ENCODE results near the gene PCBP3. TPM values are rescaled to one million over a fixed set of nuclear protein-coding genes. Genes with fewer than 3 reads are reported as not detected.

PCBP3 gene
- polyA plus RNA-seq (2013) = 3.4 TPM

GRCh38 chr21:45643021-45643980 lies at the start of gene PCBP3:
PCBP3 (plus strand) TSS chr21:45643725; CDS start chr21:45850086, 206,361 bp downstream.
- Histone ChIP-seq H3K4me3 (ENCODE audit: control insufficient read depth in 1 of 7, extremely low read depth in 1 of 7, insufficient read depth in 4 of 7, low read depth in 2 of 7, low read length in 6 of 7) (peak within 1 kb of the TSS; percentile 33 to 69 (median 58)), H3K27ac (ENCODE audit: insufficient read depth in 1 of 2, low read depth in 1 of 2, low read length in 2 of 2, poor library complexity in 1 of 2, severe bottlenecking in 2 of 2) (no peak within 1 kb of the TSS), H3K36me3 (ENCODE audit: control insufficient read depth in 4 of 4, insufficient read depth in 4 of 4, low read length in 3 of 4) (no peaks in the 10 kb centered on the region), H3K27me3 (replicated peaks in 2 of 5; ENCODE audit: control insufficient read depth in 4 of 5, insufficient read depth in 5 of 5, low read length in 4 of 5) (peaks cover 0 to 22% (median 8%) of the 10 kb centered on the region in 5 experiments), H3K9me3 (ENCODE audit: control extremely low read depth in 1 of 5, control insufficient read depth in 4 of 5, insufficient read depth in 2 of 5, low read depth in 1 of 5, low read length in 4 of 5) (no peaks in the 10 kb centered on the region), H3K4me1 (ENCODE audit: control extremely low read depth in 1 of 4, control insufficient read depth in 4 of 4, insufficient read depth in 4 of 4, low read length in 3 of 4) (peaks cover 7 to 24% (median 20%) of the 10 kb centered on the region in 4 experiments)
- WGBS (ENCODE audit: insufficient coverage) = under 1% methylated on average over 77 of the region's 120 CpGs
- peak; percentile 92 to 96 (median 96) for DNase-seq
- CTCF ChIA-PET = no interaction called here
- POLR2A ChIA-PET = no interaction called here

- Histone ChIP-seq H3K9me3 (ENCODE audit: control extremely low read depth in 1 of 5, control insufficient read depth in 4 of 5, insufficient read depth in 2 of 5, low read depth in 1 of 5, low read length in 4 of 5) (no peaks in the 10 kb centered on the region), H3K4me3 (ENCODE audit: control insufficient read depth in 1 of 7, extremely low read depth in 1 of 7, insufficient read depth in 4 of 7, low read depth in 2 of 7, low read length in 6 of 7) (no peak overlapping the region), H3K36me3 (ENCODE audit: control insufficient read depth in 4 of 4, insufficient read depth in 4 of 4, low read length in 3 of 4) (no peaks in the 10 kb centered on the region), H3K4me1 (ENCODE audit: control extremely low read depth in 1 of 4, control insufficient read depth in 4 of 4, insufficient read depth in 4 of 4, low read length in 3 of 4) (peaks cover 0 to 20% (median 14%) of the 10 kb centered on the region in 4 experiments), H3K27ac (ENCODE audit: insufficient read depth in 1 of 2, low read depth in 1 of 2, low read length in 2 of 2, poor library complexity in 1 of 2, severe bottlenecking in 2 of 2) (no peak overlapping the region), H3K27me3 (replicated peaks in 2 of 5; ENCODE audit: control insufficient read depth in 4 of 5, insufficient read depth in 5 of 5, low read length in 4 of 5) (peaks cover 0 to 24% (median 3%) of the 10 kb centered on the region in 5 experiments)
- 68% methylated on average over 13 of the region's 17 CpGs for WGBS (ENCODE audit: insufficient coverage)
- POLR2A ChIA-PET = no interaction called here
- CTCF ChIA-PET = interaction anchor here (0.5 to 1.8 kb wide), 8 partner anchors 10 to 722 kb away, joined by 3 to 8 read pairs (median 4); no protein-coding TSS in a partner anchor
- no peak for DNase-seq
Observed at GRCh38 chr21:45594721-45595489, 48.6 kb upstream of the PCBP3 start.

GRCh38 chr21:45595574-45596295 lies 47.8 kb upstream of the PCBP3 start:
- no peak for DNase-seq
- Histone ChIP-seq H3K36me3 (ENCODE audit: control insufficient read depth in 4 of 4, insufficient read depth in 4 of 4, low read length in 3 of 4) (no peaks in the 10 kb centered on the region), H3K4me1 (ENCODE audit: control extremely low read depth in 1 of 4, control insufficient read depth in 4 of 4, insufficient read depth in 4 of 4, low read length in 3 of 4) (peaks cover 0 to 16% (median 10%) of the 10 kb centered on the region in 4 experiments), H3K4me3 (ENCODE audit: control insufficient read depth in 1 of 7, extremely low read depth in 1 of 7, insufficient read depth in 4 of 7, low read depth in 2 of 7, low read length in 6 of 7) (no peak overlapping the region), H3K27ac (ENCODE audit: insufficient read depth in 1 of 2, low read depth in 1 of 2, low read length in 2 of 2, poor library complexity in 1 of 2, severe bottlenecking in 2 of 2) (no peak overlapping the region), H3K27me3 (replicated peaks in 2 of 5; ENCODE audit: control insufficient read depth in 4 of 5, insufficient read depth in 5 of 5, low read length in 4 of 5) (peaks cover 0 to 21% (median 3%) of the 10 kb centered on the region in 5 experiments), H3K9me3 (ENCODE audit: control extremely low read depth in 1 of 5, control insufficient read depth in 4 of 5, insufficient read depth in 2 of 5, low read depth in 1 of 5, low read length in 4 of 5) (peaks cover 0 to 3% (median 0%) of the 10 kb centered on the region in 5 experiments)
- POLR2A ChIA-PET = no interaction called here
- 91% methylated on average over 13 of the region's 16 CpGs for WGBS (ENCODE audit: insufficient coverage)
- CTCF ChIA-PET = interaction anchor here (0.7 to 1.8 kb wide), 7 partner anchors 11 to 120 kb away, joined by 3 to 8 read pairs (median 4); no protein-coding TSS in a partner anchor

GRCh38 chr21:45596704-45597318 lies 46.7 kb upstream of the PCBP3 start:
- CTCF ChIA-PET = interaction anchor here (1.0 to 1.8 kb wide), 8 partner anchors 12 to 223 kb away, joined by 3 to 8 read pairs (median 4); no protein-coding TSS in a partner anchor
- H3K27ac ChIP-seq (ENCODE audit: insufficient read depth in 1 of 2, low read depth in 1 of 2, low read length in 2 of 2, poor library complexity in 1 of 2, severe bottlenecking in 2 of 2) = no peak overlapping the region
- no peak overlapping the region for H3K4me3 ChIP-seq (ENCODE audit: control insufficient read depth in 1 of 7, extremely low read depth in 1 of 7, insufficient read depth in 4 of 7, low read depth in 2 of 7, low read length in 6 of 7)
- peaks cover 0 to 15% (median 1%) of the 10 kb centered on the region in 5 experiments for H3K27me3 ChIP-seq (replicated peaks in 2 of 5; ENCODE audit: control insufficient read depth in 4 of 5, insufficient read depth in 5 of 5, low read length in 4 of 5)
- 47% methylated on average over 12 of the region's 16 CpGs for WGBS (ENCODE audit: insufficient coverage)
- H3K4me1 ChIP-seq (ENCODE audit: control extremely low read depth in 1 of 4, control insufficient read depth in 4 of 4, insufficient read depth in 4 of 4, low read length in 3 of 4) = peaks cover 0 to 7% (median 5%) of the 10 kb centered on the region in 4 experiments
- no peaks in the 10 kb centered on the region for H3K36me3 ChIP-seq (ENCODE audit: control insufficient read depth in 4 of 4, insufficient read depth in 4 of 4, low read length in 3 of 4)
- H3K9me3 ChIP-seq (ENCODE audit: control extremely low read depth in 1 of 5, control insufficient read depth in 4 of 5, insufficient read depth in 2 of 5, low read depth in 1 of 5, low read length in 4 of 5) = peaks cover 0 to 3% (median 0%) of the 10 kb centered on the region in 5 experiments
- DNase-seq = peak; percentile 63 to 81 (median 73)
- POLR2A ChIA-PET = no interaction called here

GRCh38 chr21:45598109-45598508 lies 45.4 kb upstream of the PCBP3 start:
- Histone ChIP-seq H3K36me3 (ENCODE audit: control insufficient read depth in 4 of 4, insufficient read depth in 4 of 4, low read length in 3 of 4) (no peaks in the 10 kb centered on the region), H3K4me3 (ENCODE audit: control insufficient read depth in 1 of 7, extremely low read depth in 1 of 7, insufficient read depth in 4 of 7, low read depth in 2 of 7, low read length in 6 of 7) (no peak overlapping the region), H3K27ac (ENCODE audit: insufficient read depth in 1 of 2, low read depth in 1 of 2, low read length in 2 of 2, poor library complexity in 1 of 2, severe bottlenecking in 2 of 2) (no peak overlapping the region), H3K9me3 (ENCODE audit: control extremely low read depth in 1 of 5, control insufficient read depth in 4 of 5, insufficient read depth in 2 of 5, low read depth in 1 of 5, low read length in 4 of 5) (peaks cover 0 to 6% (median 0%) of the 10 kb centered on the region in 5 experiments), H3K27me3 (replicated peaks in 2 of 5; ENCODE audit: control insufficient read depth in 4 of 5, insufficient read depth in 5 of 5, low read length in 4 of 5) (peaks cover 0 to 11% (median 0%) of the 10 kb centered on the region in 5 experiments), H3K4me1 (ENCODE audit: control extremely low read depth in 1 of 4, control insufficient read depth in 4 of 4, insufficient read depth in 4 of 4, low read length in 3 of 4) (peaks cover 0 to 3% (median 0%) of the 10 kb centered on the region in 4 experiments)
- CTCF ChIA-PET = interaction anchor here (1.0 to 1.2 kb wide), 2 partner anchors 19 to 65 kb away, joined by 3 read pairs; no protein-coding TSS in a partner anchor
- POLR2A ChIA-PET = no interaction called here
- 89% methylated on average over 7 of the region's 7 CpGs for WGBS (ENCODE audit: insufficient coverage)
- DNase-seq = no peak

GRCh38 chr21:45598666-45599065 lies 44.9 kb upstream of the PCBP3 start:
- H3K27ac ChIP-seq (ENCODE audit: insufficient read depth in 1 of 2, low read depth in 1 of 2, low read length in 2 of 2, poor library complexity in 1 of 2, severe bottlenecking in 2 of 2) = no peak overlapping the region
- ChIA-PET CTCF (interaction anchor here (1.0 kb wide), 1 partner anchor 66 kb away, joined by 3 read pairs; no protein-coding TSS in a partner anchor), POLR2A (no interaction called here)
- no peaks in the 10 kb centered on the region for H3K36me3 ChIP-seq (ENCODE audit: control insufficient read depth in 4 of 4, insufficient read depth in 4 of 4, low read length in 3 of 4)
- WGBS (ENCODE audit: insufficient coverage) = 100% methylated on average over 4 of the region's 10 CpGs
- peaks cover 0 to 11% (median 0%) of the 10 kb centered on the region in 5 experiments for H3K9me3 ChIP-seq (ENCODE audit: control extremely low read depth in 1 of 5, control insufficient read depth in 4 of 5, insufficient read depth in 2 of 5, low read depth in 1 of 5, low read length in 4 of 5)
- peaks cover 0 to 3% (median 0%) of the 10 kb centered on the region in 4 experiments for H3K4me1 ChIP-seq (ENCODE audit: control extremely low read depth in 1 of 4, control insufficient read depth in 4 of 4, insufficient read depth in 4 of 4, low read length in 3 of 4)
- peaks cover 0 to 11% (median 0%) of the 10 kb centered on the region in 5 experiments for H3K27me3 ChIP-seq (replicated peaks in 2 of 5; ENCODE audit: control insufficient read depth in 4 of 5, insufficient read depth in 5 of 5, low read length in 4 of 5)
- H3K4me3 ChIP-seq (ENCODE audit: control insufficient read depth in 1 of 7, extremely low read depth in 1 of 7, insufficient read depth in 4 of 7, low read depth in 2 of 7, low read length in 6 of 7) = no peak overlapping the region
- no peak for DNase-seq

Data from common myeloid progenitor, CD34-positive (primary cell).